HepG2 (cell line): ENCODE data around the gene GJD3. TPM values are rescaled to one million over a fixed set of nuclear protein-coding genes. Genes with fewer than 3 reads are reported as not detected.

Source experiments
- FOSL1 ChIP-seq: sonication (generic); formaldehyde crosslinking; IDR thresholded peaks from 2 replicates; pipeline ENCODE4 v1.9.0; 2021; ENCODE audit warnings: missing genetic modification reagents, borderline replicate concordance
- HDAC2 ChIP-seq: sonication (generic); formaldehyde crosslinking; IDR thresholded peaks from 2 replicates; pipeline ENCODE4 v1.4.0; 2020; ENCODE audit warnings: missing genetic modification reagents
- PAX8 ChIP-seq: sonication (generic); formaldehyde crosslinking; IDR thresholded peaks from 2 replicates; pipeline ENCODE4 v1.8.0; 2022; ENCODE audit warnings: mild to moderate bottlenecking, missing genetic modification reagents, borderline replicate concordance
- POGZ ChIP-seq: sonication (generic); formaldehyde crosslinking; IDR thresholded peaks from 2 replicates; pipeline ENCODE4 v1.4.0; 2020; ENCODE audit warnings: mild to moderate bottlenecking, missing genetic modification reagents
- RBM39 ChIP-seq: fragments of 200-400 bp; formaldehyde crosslinking; IDR thresholded peaks from one replicate; pipeline ENCODE4 v1.6.1; 2018; ENCODE audit warnings: antibody characterized with exemption, mild to moderate bottlenecking, low read depth, low read length; ENCODE audit not compliant: poor library complexity, severe bottlenecking
- REST ChIP-seq, 2 experiments: IDR thresholded peaks; 2 replicates each; pipeline ENCODE4 v1.6.1; 2011 to 2012; ENCODE audit warnings: low read length in 2 of 2, borderline replicate concordance in 1 of 2, low read depth in 1 of 2, mild to moderate bottlenecking in 1 of 2, moderate library complexity in 1 of 2
- SP4 ChIP-seq: sonication (generic); formaldehyde crosslinking; IDR thresholded peaks from 2 replicates; pipeline ENCODE4 v1.8.1; 2023; ENCODE audit warnings: mild to moderate bottlenecking, missing genetic modification reagents
- SP5 ChIP-seq: IDR thresholded peaks from 2 replicates; pipeline ENCODE4 v1.6.1; 2016; ENCODE audit warnings: low read depth, borderline replicate concordance
- TRAFD1 ChIP-seq: sonication (generic); formaldehyde crosslinking; IDR thresholded peaks from 2 replicates; pipeline ENCODE4 v1.5.1; 2020; ENCODE audit warnings: missing genetic modification reagents, mild to moderate bottlenecking, borderline replicate concordance
- ZBED4 ChIP-seq: sonication (generic); formaldehyde crosslinking; IDR thresholded peaks from 2 replicates; pipeline ENCODE4 v1.4.0; 2020; ENCODE audit warnings: missing genetic modification reagents, borderline replicate concordance
- ZBTB21 ChIP-seq: sonication (generic); formaldehyde crosslinking; IDR thresholded peaks from 2 replicates; pipeline ENCODE4 v1.4.0; 2020; ENCODE audit warnings: missing genetic modification reagents
- ZBTB25 ChIP-seq: IDR thresholded peaks from 2 replicates; pipeline ENCODE4 v1.6.1; 2018; ENCODE audit warnings: missing genetic modification reagents
- ZMYM3 ChIP-seq: sonication (generic); formaldehyde crosslinking; IDR thresholded peaks from 2 replicates; pipeline ENCODE4 v1.5.1; 2020; ENCODE audit warnings: mild to moderate bottlenecking, missing genetic modification reagents
- ZNF337 ChIP-seq: sonication (generic); formaldehyde crosslinking; IDR thresholded peaks from 2 replicates; pipeline ENCODE4 v1.5.1; 2020; ENCODE audit warnings: missing genetic modification reagents, low read depth, mild to moderate bottlenecking, borderline replicate concordance
- ZNF34 ChIP-seq: sonication (generic); formaldehyde crosslinking; IDR thresholded peaks from 2 replicates; pipeline ENCODE4 v1.4.0; 2020; ENCODE audit warnings: mild to moderate bottlenecking, missing genetic modification reagents, borderline replicate concordance
- ZNF850 ChIP-seq: sonication (generic); formaldehyde crosslinking; conservative IDR thresholded peaks from 2 replicates; pipeline ENCODE4 v1.9.0; 2021; ENCODE audit warnings: mild to moderate bottlenecking, missing genetic modification reagents
- polyA plus RNA-seq, 8 experiments: library from polyadenylated mRNA; depleted of rRNA in 3 of 8; stranded (reverse) in 7 of 8; unstranded in 1 of 8; fragments of >200 nt; fragmentation: Illumina TruSeq in 4 of 8; extraction: Trizol in 4 of 8; gene quantifications; 2 replicates each; pipeline versions ENCODE4 v1.2.1 to v1.2.3, GENCODE V29; 2011 to 2016; ENCODE audit warnings: low read depth in 4 of 8, missing spikeins in 1 of 8, mixed read lengths in 1 of 8; ENCODE audit not compliant: insufficient read depth in 1 of 8
- total RNA-seq, 5 experiments: library from RNA; depleted of rRNA; stranded (reverse); fragments of >200 nt; fragmentation: Illumina TruSeq; extraction: Trizol; gene quantifications; 2 replicates each; pipeline ENCODE4 v1.2.3, GENCODE V29; 2016; ENCODE audit warnings: low read depth in 1 of 5

Gene GJD3
- total and polyA plus RNA-seq, 2 of the 13 experiments (the other 11 are each of a cell fraction or from before 2014, with no cell fraction given): not detected

- no peak; the same call in 1 of the 2 replicates for TF ChIP-seq HDAC2 (CRISPR knock-in tag)
- TF ChIP-seq ZNF850 (CRISPR knock-in tag): no peak
- TF ChIP-seq POGZ (CRISPR knock-in tag): no peak
- TF ChIP-seq ZBED4 (CRISPR knock-in tag): no peak
- TF ChIP-seq FOSL1 (CRISPR knock-in tag): no peak
- no peak for TF ChIP-seq SP4
- TF ChIP-seq ZNF337 (CRISPR knock-in tag): no peak
- TF ChIP-seq TRAFD1 (CRISPR knock-in tag): no peak
- TF ChIP-seq ZBTB25 (CRISPR knock-in tag): no peak
- no peak for TF ChIP-seq RBM39
- TF ChIP-seq ZBTB21: no peak
- no peak for TF ChIP-seq SP5 (CRISPR knock-in tag)
- no peak for TF ChIP-seq ZMYM3 (CRISPR knock-in tag)
- TF ChIP-seq ZNF34: no peak
- no peak for TF ChIP-seq REST (IDR thresholded peaks at IDR 0.05; ENCODE audit: borderline replicate concordance in 1 of 2, low read depth in 1 of 2, low read length in 2 of 2)
- 0 out of 2 replicates have a peak, but pooled peaks have one; percentile 83 for TF ChIP-seq PAX8 (CRISPR knock-in tag)
Measured at GRCh38 chr17:40343219-40344119, 21.1 kb downstream of the GJD3 start (continued).
